ENCODE data around the gene MOCOS. TPM values are rescaled to one million over a fixed set of nuclear protein-coding genes. Genes with fewer than 3 reads are reported as not detected.

Gene MOCOS
- total RNA-seq, 1 experiment from 2014 or later = 12.1 TPM

GRCh38 chr18:36247036-36247435, 59.7 kb downstream of the MOCOS start:
- Histone ChIP-seq H3K9me3 (ENCODE audit: control insufficient read depth in 1 of 2, insufficient read depth in 1 of 2, low read depth in 1 of 2, low read length in 2 of 2) (0 out of 4 replicates have a peak, but pooled peaks cover 0 to 5% of the 10 kb centered on the region in 2 experiments), H3K4me3 (replicated peaks in 1 of 2; ENCODE audit: low read depth in 1 of 2, low read length in 2 of 2) (no peak overlapping the region), H2AFZ (ENCODE audit: low read depth, low read length, poor library complexity, severe bottlenecking) (no peak overlapping the region), H3K9ac (ENCODE audit: low read length) (no peak overlapping the region), H3K4me1 (ENCODE audit: control insufficient read depth in 1 of 2, insufficient read depth in 2 of 2, low read length in 2 of 2) (no peaks in the 10 kb centered on the region), H3K79me2 (ENCODE audit: insufficient read depth, low read length) (no peaks in the 10 kb centered on the region), H3K36me3 (ENCODE audit: control insufficient read depth in 1 of 2, insufficient read depth in 2 of 2, low read length in 2 of 2) (0 out of 4 replicates have a peak, but pooled peaks cover 0 to 4% of the 10 kb centered on the region in 2 experiments), H3K9me2 (ENCODE audit: insufficient read depth) (no peaks in the 10 kb centered on the region), H3K27ac (ENCODE audit: low read depth, low read length) (no peak overlapping the region), H3K4me2 (ENCODE audit: low read length) (no peak overlapping the region), H3K27me3 (ENCODE audit: insufficient read depth, low read length) (no peaks in the 10 kb centered on the region), H4K20me1 (ENCODE audit: insufficient read depth) (no peaks in the 10 kb centered on the region)
- ChIA-PET RAD21 (ENCODE audit: low non-redundant PET in 1 of 2, low total read pairs in 2 of 2, uncharacterized antibody in 2 of 2, unreplicated experiment in 2 of 2) (no interaction called here), POLR2A (no interaction called here), CTCF (no interaction called here)
- no TSS peak for BruUV-seq (replicated peaks)
- DNase-seq (ENCODE audit: low read depth, low spot score) (no peak), ATAC-seq (no peak)
- intact Hi-C loops (cut with micrococcal nuclease) = no loop called here
- TF ChIP-seq CEBPB (IDR thresholded peaks at IDR 0.05; ENCODE audit: low read depth) (no peak), YY1 (IDR thresholded peaks at IDR 0.05; ENCODE audit: extremely low read depth, insufficient replicate concordance, low read depth, low read length) (no peak), JUND (IDR thresholded peaks at IDR 0.05) (no peak), SRF (IDR thresholded peaks at IDR 0.05; ENCODE audit: low read depth) (no peak), ELF1 (IDR thresholded peaks at IDR 0.05; ENCODE audit: borderline replicate concordance, low read depth) (no peak), ZBTB33 (IDR thresholded peaks at IDR 0.05; ENCODE audit: extremely low read depth, insufficient replicate concordance, low read length) (no peak), REST (IDR thresholded peaks at IDR 0.05; ENCODE audit: low read depth) (no peak), RAD21 (IDR thresholded peaks at IDR 0.05; ENCODE audit: low read depth) (no peak), POLR2AphosphoS5 (IDR thresholded peaks at IDR 0.05; ENCODE audit: low read depth, low read length) (no peak), SIN3A (IDR thresholded peaks at IDR 0.05; ENCODE audit: low read depth) (no peak), EGR1 (IDR thresholded peaks at IDR 0.05; ENCODE audit: low read depth) (no peak), EZH2phosphoT487 (IDR thresholded peaks at IDR 0.05; ENCODE audit: borderline replicate concordance) (no peak), ZFX (IDR thresholded peaks at IDR 0.05) (no peak), TCF7L2 (IDR thresholded peaks at IDR 0.05; ENCODE audit: borderline replicate concordance, extremely low read depth, insufficient read depth, insufficient read length) (no peak)
